Natural killer cell (primary cell): ENCODE measurements around the gene FSIP1. TPM values are rescaled to one million over a fixed set of nuclear protein-coding genes. Genes with fewer than 3 reads are reported as not detected.

Source experiments
- ATAC-seq, 3 donors: fragments of 150-1000 bp in 2 of 3; fragments of 200-7000 bp in 1 of 3; cut with Tn5 transposase; 1 replicate in 1 of 3; 2 replicates in 2 of 3; pipeline ENCODE4 v1.10.0; 2021; ENCODE audit warnings: mild to moderate bottlenecking in 2 of 3, moderate library complexity in 2 of 3
- DNase-seq, 2 donors: peaks; one replicate each; pipeline versions ENCODE4 v3.0.0 to v3.0.0-alpha.2; 2013 to 2021; ENCODE audit warnings: mixed read lengths in 1 of 2
- H3K27ac ChIP-seq: one replicate; pipeline ENCODE4 v1.5.1; 2013; ENCODE audit warnings: mild to moderate bottlenecking, low read length
- H3K27me3 ChIP-seq: one replicate; pipeline ENCODE4 v1.6.1; 2013; ENCODE audit warnings: low read length; ENCODE audit not compliant: control insufficient read depth, insufficient read depth
- H3K36me3 ChIP-seq: one replicate; pipeline ENCODE4 v1.6.1; 2013; ENCODE audit warnings: low read length; ENCODE audit not compliant: control insufficient read depth, insufficient read depth
- H3K4me1 ChIP-seq: one replicate; pipeline ENCODE4 v1.6.1; 2013; ENCODE audit warnings: low read length; ENCODE audit not compliant: control insufficient read depth, insufficient read depth
- H3K4me3 ChIP-seq: one replicate; pipeline ENCODE4 v1.5.1; 2013; ENCODE audit warnings: low read length
- H3K9me3 ChIP-seq: one replicate; pipeline ENCODE4 v1.6.1; 2013; ENCODE audit warnings: low read length; ENCODE audit not compliant: control insufficient read depth, insufficient read depth
- H3K27ac Mint-ChIP-seq, 2 donors: one replicate each; pipeline ENCODE4 v1.8.0; 2022; ENCODE audit warnings: mild to moderate bottlenecking in 2 of 2, mixed read lengths in 2 of 2, moderate library complexity in 1 of 2
- H3K27me3 Mint-ChIP-seq, 2 donors: one replicate each; pipeline ENCODE4 v1.8.0; 2022; ENCODE audit warnings: low read depth in 2 of 2, mixed read lengths in 2 of 2
- H3K36me3 Mint-ChIP-seq: one replicate; pipeline ENCODE4 v1.8.0; 2022; ENCODE audit warnings: mixed read lengths
- H3K4me1 Mint-ChIP-seq, 2 donors: one replicate each; pipeline ENCODE4 v1.8.0; 2022; ENCODE audit warnings: mixed read lengths in 2 of 2
- H3K4me3 Mint-ChIP-seq: one replicate; pipeline ENCODE4 v1.8.0; 2022; ENCODE audit warnings: mild to moderate bottlenecking, moderate library complexity, mixed read lengths
- H3K9me3 Mint-ChIP-seq, 2 donors: one replicate each; pipeline ENCODE4 v1.8.0; 2022; ENCODE audit warnings: mixed read lengths in 2 of 2
- WGBS: methylation state at CpG from one replicate; pipeline ENCODE4 v1.1.7; 2013; ENCODE audit warnings: missing lambda C conversion rate; ENCODE audit not compliant: insufficient coverage; 5-methylcytosine and 5-hydroxymethylcytosine counted together
- intact Hi-C: fragments of 100-400 bp; cut with micrococcal nuclease; formaldehyde crosslinking; loops from one replicate; pipeline ENCODE4 v1.14.2; 2022
- total RNA-seq, 4 donors: library from RNA; stranded (reverse); fragments of 120-200 nt in 1 of 4; gene quantifications; one replicate each; pipeline versions ENCODE4 v1.2.3 to v1.2.4, GENCODE V29; 2013 to 2022
- TF ChIP-seq, protein P1 (sequence below): fragments of 200-600 bp; IDR thresholded peaks from one replicate; pipeline ENCODE4 v1.8.0; 2022; ENCODE audit warnings: antibody characterized with exemption

FSIP1 gene
- total RNA-seq, 3 donors from 2014 or later (not counting 1 experiment from before 2014, with no cell fraction given), result 1.1 to 2.3 (median 1.8) TPM

DNA sequence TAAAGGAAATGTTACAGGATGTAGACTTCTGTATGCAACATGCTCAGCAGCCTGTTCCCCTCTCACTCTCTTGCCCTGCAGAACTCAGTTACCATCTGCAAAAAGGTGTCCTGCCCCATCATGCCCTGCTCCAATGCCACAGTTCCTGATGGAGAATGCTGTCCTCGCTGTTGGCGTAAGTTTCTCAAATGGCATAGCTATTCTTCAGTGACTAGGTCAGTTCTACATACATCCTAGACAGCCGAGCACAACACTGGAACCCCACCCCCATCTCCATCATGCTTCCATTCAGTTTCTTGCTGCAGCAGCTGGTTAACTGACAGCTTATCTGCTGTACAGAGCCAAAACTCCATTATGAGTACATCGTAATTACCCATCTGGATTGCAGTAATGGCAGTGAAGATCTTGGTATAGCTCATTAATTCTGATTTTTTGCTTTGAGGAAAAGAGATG is 197.2 kb downstream of the FSIP1 start:
- H3K36me3 Mint-ChIP-seq, result peaks cover 23% of the 10 kb centered on the region
- intact Hi-C loops, result loop anchor here (2.0 to 10.0 kb wide), 2 partner anchors 37 to 1111 kb away; no protein-coding TSS in a partner anchor
- Histone ChIP-seq H3K4me3 (no peak overlapping the region), H3K27me3 (no peaks in the 10 kb centered on the region), H3K9me3 (no peaks in the 10 kb centered on the region), H3K36me3 (peaks cover 17% of the 10 kb centered on the region), H3K4me1 (peaks cover 47% of the 10 kb centered on the region), H3K27ac (no peak overlapping the region)
- 90% methylated on average over 4 of the region's 4 CpGs for WGBS
- H3K4me1 Mint-ChIP-seq, result peaks cover 47 to 58% of the 10 kb centered on the region in 2 donors
- peak in 2 of 3 donors; percentile 9 to 29 for ATAC-seq
- H3K27ac Mint-ChIP-seq, result peak overlapping the region; percentile 67 to 86
- no peaks in the 10 kb centered on the region for H3K27me3 Mint-ChIP-seq
- H3K4me3 Mint-ChIP-seq, result no peak overlapping the region
- no peaks in the 10 kb centered on the region for H3K9me3 Mint-ChIP-seq
- DNase-seq, result no peak
- TF ChIP-seq, protein P1, sequence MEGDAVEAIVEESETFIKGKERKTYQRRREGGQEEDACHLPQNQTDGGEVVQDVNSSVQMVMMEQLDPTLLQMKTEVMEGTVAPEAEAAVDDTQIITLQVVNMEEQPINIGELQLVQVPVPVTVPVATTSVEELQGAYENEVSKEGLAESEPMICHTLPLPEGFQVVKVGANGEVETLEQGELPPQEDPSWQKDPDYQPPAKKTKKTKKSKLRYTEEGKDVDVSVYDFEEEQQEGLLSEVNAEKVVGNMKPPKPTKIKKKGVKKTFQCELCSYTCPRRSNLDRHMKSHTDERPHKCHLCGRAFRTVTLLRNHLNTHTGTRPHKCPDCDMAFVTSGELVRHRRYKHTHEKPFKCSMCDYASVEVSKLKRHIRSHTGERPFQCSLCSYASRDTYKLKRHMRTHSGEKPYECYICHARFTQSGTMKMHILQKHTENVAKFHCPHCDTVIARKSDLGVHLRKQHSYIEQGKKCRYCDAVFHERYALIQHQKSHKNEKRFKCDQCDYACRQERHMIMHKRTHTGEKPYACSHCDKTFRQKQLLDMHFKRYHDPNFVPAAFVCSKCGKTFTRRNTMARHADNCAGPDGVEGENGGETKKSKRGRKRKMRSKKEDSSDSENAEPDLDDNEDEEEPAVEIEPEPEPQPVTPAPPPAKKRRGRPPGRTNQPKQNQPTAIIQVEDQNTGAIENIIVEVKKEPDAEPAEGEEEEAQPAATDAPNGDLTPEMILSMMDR, result no peak

DNA sequence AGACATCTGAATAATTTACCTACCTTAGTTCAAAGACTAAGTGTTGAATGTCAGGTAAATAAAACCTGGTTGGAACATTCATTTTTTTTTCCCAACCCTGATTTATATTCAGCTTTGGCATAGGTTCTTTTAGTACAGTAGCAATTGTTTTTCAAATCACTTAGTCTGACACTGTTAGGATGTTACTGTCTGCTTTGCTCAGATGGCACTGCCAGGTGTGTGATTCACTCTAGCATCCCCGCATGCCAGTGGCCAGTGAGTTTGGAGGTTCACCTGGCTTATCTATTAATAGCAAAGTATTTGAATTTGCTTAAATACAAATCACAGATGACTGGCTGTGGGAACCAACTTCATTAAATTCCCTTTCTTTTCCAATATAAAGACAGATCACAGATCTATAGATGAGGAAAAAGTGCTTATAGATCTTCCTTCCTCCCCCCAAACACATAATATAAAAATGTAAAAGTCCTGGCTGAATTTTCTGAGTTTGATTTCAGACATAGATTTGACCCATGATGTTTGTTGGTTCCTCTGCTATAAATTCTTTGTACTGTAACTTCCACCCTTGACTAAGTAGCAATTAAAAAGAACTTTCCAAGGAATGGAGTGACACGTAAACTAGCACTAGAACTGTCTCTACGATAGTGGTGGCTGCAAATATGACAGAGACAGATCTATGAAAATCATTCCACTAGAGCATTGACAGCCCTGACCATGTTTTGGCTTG is 197.8 kb downstream of the FSIP1 start:
- Mint-ChIP-seq H3K9me3 (no peaks in the 10 kb centered on the region), H3K27me3 (no peaks in the 10 kb centered on the region), H3K4me1 (peaks cover 50 to 61% of the 10 kb centered on the region in 2 donors), H3K36me3 (peaks cover 17% of the 10 kb centered on the region), H3K27ac (peak overlapping the region; percentile 67 to 86), H3K4me3 (peak overlapping the region; percentile 28)
- 49% methylated on average over 3 of the region's 3 CpGs for WGBS
- DNase-seq (no peak), ATAC-seq (no peak)
- Histone ChIP-seq H3K4me1 (peaks cover 51% of the 10 kb centered on the region), H3K27ac (no peak overlapping the region), H3K27me3 (no peaks in the 10 kb centered on the region), H3K36me3 (peaks cover 12% of the 10 kb centered on the region), H3K9me3 (no peaks in the 10 kb centered on the region), H3K4me3 (no peak overlapping the region)
- intact Hi-C loops, result loop anchor here (2.0 to 10.0 kb wide), 2 partner anchors 38 to 1110 kb away; no protein-coding TSS in a partner anchor
- TF ChIP-seq, protein P1, result no peak

DNA sequence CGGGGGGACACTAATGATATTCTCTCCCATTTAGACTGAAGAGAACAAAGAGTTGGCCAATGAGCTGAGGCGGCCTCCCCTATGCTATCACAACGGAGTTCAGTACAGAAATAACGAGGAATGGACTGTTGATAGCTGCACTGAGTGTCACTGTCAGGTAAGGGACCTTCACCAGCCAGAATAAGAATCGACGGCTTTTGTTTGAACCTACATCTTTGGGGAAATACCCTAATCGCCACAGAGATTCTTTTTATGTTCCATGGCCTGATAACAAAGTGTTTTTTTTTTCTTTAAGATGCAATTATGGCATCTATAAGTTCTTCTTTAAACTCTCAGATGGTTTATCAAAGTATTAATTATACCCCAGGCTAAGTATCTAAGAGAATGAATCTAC is 198.4 kb downstream of the FSIP1 start:
- H3K4me1 ChIP-seq, result peaks cover 54% of the 10 kb centered on the region
- no peak for DNase-seq
- peaks cover 7% of the 10 kb centered on the region for H3K36me3 ChIP-seq
- TF ChIP-seq, protein P1, result no peak
- WGBS, result 92% methylated on average over 7 of the region's 7 CpGs
- H3K27me3 ChIP-seq, result no peaks in the 10 kb centered on the region
- no peak overlapping the region for H3K4me3 ChIP-seq
- no peaks in the 10 kb centered on the region for H3K27me3 Mint-ChIP-seq
- no peak for ATAC-seq
- H3K27ac Mint-ChIP-seq, result no peak overlapping the region
- peaks cover 54 to 65% of the 10 kb centered on the region in 2 donors for H3K4me1 Mint-ChIP-seq
- H3K9me3 ChIP-seq, result no peaks in the 10 kb centered on the region
- peaks cover 17% of the 10 kb centered on the region for H3K36me3 Mint-ChIP-seq
- H3K9me3 Mint-ChIP-seq, result no peaks in the 10 kb centered on the region
- no peak overlapping the region for H3K4me3 Mint-ChIP-seq
- no peak overlapping the region for H3K27ac ChIP-seq
- intact Hi-C loops, result loop anchor here (2.0 to 10.0 kb wide), 2 partner anchors 39 to 1109 kb away; no protein-coding TSS in a partner anchor
